GM21717 (cell line): Measurements from ENCODE around the gene WFDC1.

Experiments
- ATAC-seq: cut with Tn5 transposase; IDR thresholded peaks from one replicate; pipeline ENCODE4 v1.9.1; 2021; ENCODE audit warnings: mild to moderate bottlenecking, moderate library complexity; ENCODE audit not compliant: unreplicated experiment

The WFDC1 gene

GRCh38 chr16:84294531-84295142 is at the start of gene WFDC1:
Gene WFDC1 (plus strand): TSS chr16:84294878. CDS start chr16:84294972, 94 bp downstream.
- no peak for ATAC-seq

- no peak for ATAC-seq
Observed at GRCh38 chr16:84245956-84246678, 48.6 kb upstream of the WFDC1 start.

- ATAC-seq = no peak
Observed at GRCh38 chr16:84246679-84247077, 48.0 kb upstream of the WFDC1 start.

GRCh38 chr16:84247331-84247730 is 47.3 kb upstream of the WFDC1 start:
- ATAC-seq = no peak

GRCh38 chr16:84247844-84248243 is 46.8 kb upstream of the WFDC1 start:
- no peak for ATAC-seq

GRCh38 chr16:84252184-84252583 is 42.5 kb upstream of the WFDC1 start:
- no peak for ATAC-seq

GRCh38 chr16:84253173-84253572 is 41.5 kb upstream of the WFDC1 start:
- no peak for ATAC-seq

GRCh38 chr16:84254062-84254461 is 40.6 kb upstream of the WFDC1 start:
- no peak for ATAC-seq

GRCh38 chr16:84255050-84255810 is 39.4 kb upstream of the WFDC1 start:
- ATAC-seq = no peak

- no peak for ATAC-seq
Observed at GRCh38 chr16:84258266-84258665, 36.4 kb upstream of the WFDC1 start.

- no peak for ATAC-seq
Observed at GRCh38 chr16:84259691-84260090, 35.0 kb upstream of the WFDC1 start.

- ATAC-seq = no peak
Observed at GRCh38 chr16:84260766-84261554, 33.7 kb upstream of the WFDC1 start.

- ATAC-seq = no peak
Observed at GRCh38 chr16:84262031-84262430, 32.6 kb upstream of the WFDC1 start.

- ATAC-seq = no peak
Observed at GRCh38 chr16:84262939-84263338, 31.7 kb upstream of the WFDC1 start.

- no peak for ATAC-seq
Observed at GRCh38 chr16:84266451-84266850, 28.2 kb upstream of the WFDC1 start.

- ATAC-seq = no peak
Observed at GRCh38 chr16:84267380-84267779, 27.3 kb upstream of the WFDC1 start.

- no peak for ATAC-seq
Observed at GRCh38 chr16:84268291-84269040, 26.2 kb upstream of the WFDC1 start.

GRCh38 chr16:84270071-84270470 is 24.6 kb upstream of the WFDC1 start:
- ATAC-seq = no peak

- no peak for ATAC-seq
Observed at GRCh38 chr16:84270531-84270930, 24.1 kb upstream of the WFDC1 start.

- ATAC-seq = no peak
Observed at GRCh38 chr16:84271037-84271436, 23.6 kb upstream of the WFDC1 start.
